Measurements from ENCODE around the gene TCP1. TPM values are rescaled to one million over a fixed set of nuclear protein-coding genes. Genes with fewer than 3 reads are reported as not detected.

Gene TCP1
- total and polyA plus RNA-seq, 2 of the 13 experiments (the other 11 are each of a cell fraction or from before 2014, with no cell fraction given): 116 to 553 TPM

- TF ChIP-seq, protein P1, sequence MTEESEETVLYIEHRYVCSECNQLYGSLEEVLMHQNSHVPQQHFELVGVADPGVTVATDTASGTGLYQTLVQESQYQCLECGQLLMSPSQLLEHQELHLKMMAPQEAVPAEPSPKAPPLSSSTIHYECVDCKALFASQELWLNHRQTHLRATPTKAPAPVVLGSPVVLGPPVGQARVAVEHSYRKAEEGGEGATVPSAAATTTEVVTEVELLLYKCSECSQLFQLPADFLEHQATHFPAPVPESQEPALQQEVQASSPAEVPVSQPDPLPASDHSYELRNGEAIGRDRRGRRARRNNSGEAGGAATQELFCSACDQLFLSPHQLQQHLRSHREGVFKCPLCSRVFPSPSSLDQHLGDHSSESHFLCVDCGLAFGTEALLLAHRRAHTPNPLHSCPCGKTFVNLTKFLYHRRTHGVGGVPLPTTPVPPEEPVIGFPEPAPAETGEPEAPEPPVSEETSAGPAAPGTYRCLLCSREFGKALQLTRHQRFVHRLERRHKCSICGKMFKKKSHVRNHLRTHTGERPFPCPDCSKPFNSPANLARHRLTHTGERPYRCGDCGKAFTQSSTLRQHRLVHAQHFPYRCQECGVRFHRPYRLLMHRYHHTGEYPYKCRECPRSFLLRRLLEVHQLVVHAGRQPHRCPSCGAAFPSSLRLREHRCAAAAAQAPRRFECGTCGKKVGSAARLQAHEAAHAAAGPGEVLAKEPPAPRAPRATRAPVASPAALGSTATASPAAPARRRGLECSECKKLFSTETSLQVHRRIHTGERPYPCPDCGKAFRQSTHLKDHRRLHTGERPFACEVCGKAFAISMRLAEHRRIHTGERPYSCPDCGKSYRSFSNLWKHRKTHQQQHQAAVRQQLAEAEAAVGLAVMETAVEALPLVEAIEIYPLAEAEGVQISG (CRISPR knock-in tag; IDR thresholded peaks at IDR 0.05): peak; percentile 87
- TF ChIP-seq THRA (CRISPR knock-in tag; IDR thresholded peaks at IDR 0.05; ENCODE audit: borderline replicate concordance) (peak; percentile 67; the same call in 1 of the 2 replicates), SRY (CRISPR knock-in tag; IDR thresholded peaks at IDR 0.05) (peak; percentile 80; the same call in 1 of the 2 replicates), SPEN (CRISPR knock-in tag; IDR thresholded peaks at IDR 0.05; ENCODE audit: low read depth) (peak; percentile 88), ZNF331 (CRISPR knock-in tag; IDR thresholded peaks at IDR 0.05) (peak; percentile 86), ZNF773 (CRISPR knock-in tag; IDR thresholded peaks at IDR 0.05; ENCODE audit: borderline replicate concordance) (0 out of 2 replicates have a peak, but pooled peaks have one; percentile 13), ZNF136 (CRISPR knock-in tag; IDR thresholded peaks at IDR 0.05; ENCODE audit: low read depth) (no peak), ISL2 (CRISPR knock-in tag; IDR thresholded peaks at IDR 0.05) (peak; percentile 29; the same call in 1 of the 2 replicates), MXD4 (CRISPR knock-in tag; IDR thresholded peaks at IDR 0.05) (peak; percentile 8; the same call in 1 of the 2 replicates), THAP8 (CRISPR knock-in tag; IDR thresholded peaks at IDR 0.05; ENCODE audit: borderline replicate concordance) (peak; percentile 94), ZNF883 (CRISPR knock-in tag; IDR thresholded peaks at IDR 0.05; ENCODE audit: not compliant biosample characterization) (peak; percentile 76), MXI1 (IDR thresholded peaks at IDR 0.05; ENCODE audit: borderline replicate concordance, low read depth, low read length) (peak; percentile 93; the same call in 2 of the 3 replicates), ZNF747 (CRISPR knock-in tag; IDR thresholded peaks at IDR 0.05; ENCODE audit: borderline replicate concordance) (peak; percentile 95; the same call in 1 of the 2 replicates)
- TF ChIP-seq, protein P2, sequence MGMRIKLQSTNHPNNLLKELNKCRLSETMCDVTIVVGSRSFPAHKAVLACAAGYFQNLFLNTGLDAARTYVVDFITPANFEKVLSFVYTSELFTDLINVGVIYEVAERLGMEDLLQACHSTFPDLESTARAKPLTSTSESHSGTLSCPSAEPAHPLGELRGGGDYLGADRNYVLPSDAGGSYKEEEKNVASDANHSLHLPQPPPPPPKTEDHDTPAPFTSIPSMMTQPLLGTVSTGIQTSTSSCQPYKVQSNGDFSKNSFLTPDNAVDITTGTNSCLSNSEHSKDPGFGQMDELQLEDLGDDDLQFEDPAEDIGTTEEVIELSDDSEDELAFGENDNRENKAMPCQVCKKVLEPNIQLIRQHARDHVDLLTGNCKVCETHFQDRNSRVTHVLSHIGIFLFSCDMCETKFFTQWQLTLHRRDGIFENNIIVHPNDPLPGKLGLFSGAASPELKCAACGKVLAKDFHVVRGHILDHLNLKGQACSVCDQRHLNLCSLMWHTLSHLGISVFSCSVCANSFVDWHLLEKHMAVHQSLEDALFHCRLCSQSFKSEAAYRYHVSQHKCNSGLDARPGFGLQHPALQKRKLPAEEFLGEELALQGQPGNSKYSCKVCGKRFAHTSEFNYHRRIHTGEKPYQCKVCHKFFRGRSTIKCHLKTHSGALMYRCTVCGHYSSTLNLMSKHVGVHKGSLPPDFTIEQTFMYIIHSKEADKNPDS (CRISPR knock-in tag; IDR thresholded peaks at IDR 0.05): peak; percentile 77; the same call in 1 of the 2 replicates
- TF ChIP-seq, protein P3, sequence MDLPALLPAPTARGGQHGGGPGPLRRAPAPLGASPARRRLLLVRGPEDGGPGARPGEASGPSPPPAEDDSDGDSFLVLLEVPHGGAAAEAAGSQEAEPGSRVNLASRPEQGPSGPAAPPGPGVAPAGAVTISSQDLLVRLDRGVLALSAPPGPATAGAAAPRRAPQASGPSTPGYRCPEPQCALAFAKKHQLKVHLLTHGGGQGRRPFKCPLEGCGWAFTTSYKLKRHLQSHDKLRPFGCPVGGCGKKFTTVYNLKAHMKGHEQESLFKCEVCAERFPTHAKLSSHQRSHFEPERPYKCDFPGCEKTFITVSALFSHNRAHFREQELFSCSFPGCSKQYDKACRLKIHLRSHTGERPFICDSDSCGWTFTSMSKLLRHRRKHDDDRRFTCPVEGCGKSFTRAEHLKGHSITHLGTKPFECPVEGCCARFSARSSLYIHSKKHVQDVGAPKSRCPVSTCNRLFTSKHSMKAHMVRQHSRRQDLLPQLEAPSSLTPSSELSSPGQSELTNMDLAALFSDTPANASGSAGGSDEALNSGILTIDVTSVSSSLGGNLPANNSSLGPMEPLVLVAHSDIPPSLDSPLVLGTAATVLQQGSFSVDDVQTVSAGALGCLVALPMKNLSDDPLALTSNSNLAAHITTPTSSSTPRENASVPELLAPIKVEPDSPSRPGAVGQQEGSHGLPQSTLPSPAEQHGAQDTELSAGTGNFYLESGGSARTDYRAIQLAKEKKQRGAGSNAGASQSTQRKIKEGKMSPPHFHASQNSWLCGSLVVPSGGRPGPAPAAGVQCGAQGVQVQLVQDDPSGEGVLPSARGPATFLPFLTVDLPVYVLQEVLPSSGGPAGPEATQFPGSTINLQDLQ (CRISPR knock-in tag; IDR thresholded peaks at IDR 0.05): no peak
- TF ChIP-seq, protein P4, sequence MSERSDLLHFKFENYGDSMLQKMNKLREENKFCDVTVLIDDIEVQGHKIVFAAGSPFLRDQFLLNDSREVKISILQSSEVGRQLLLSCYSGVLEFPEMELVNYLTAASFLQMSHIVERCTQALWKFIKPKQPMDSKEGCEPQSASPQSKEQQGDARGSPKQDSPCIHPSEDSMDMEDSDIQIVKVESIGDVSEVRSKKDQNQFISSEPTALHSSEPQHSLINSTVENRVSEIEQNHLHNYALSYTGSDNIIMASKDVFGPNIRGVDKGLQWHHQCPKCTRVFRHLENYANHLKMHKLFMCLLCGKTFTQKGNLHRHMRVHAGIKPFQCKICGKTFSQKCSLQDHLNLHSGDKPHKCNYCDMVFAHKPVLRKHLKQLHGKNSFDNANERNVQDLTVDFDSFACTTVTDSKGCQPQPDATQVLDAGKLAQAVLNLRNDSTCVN (CRISPR knock-in tag; IDR thresholded peaks at IDR 0.05; ENCODE audit: borderline replicate concordance): peak; percentile 95
Observed at GRCh38 chr6:159789377-159790148, at the start of gene TCP1 (continued).

Measured in HepG2 (cell line).